ENCODE measurements around the gene DSG3.
"Not testable (repeated sequence)": the region's sequence is repeated elsewhere in the genome, so short reads cannot be mapped to it uniquely, and the experiment has no call there.

The DSG3 gene

GRCh38 chr18:31490833-31491232 lies 43.3 kb downstream of the DSG3 start:
- H3K27ac ChIP-seq, result no peak overlapping the region
- TF ChIP-seq, protein P1, sequence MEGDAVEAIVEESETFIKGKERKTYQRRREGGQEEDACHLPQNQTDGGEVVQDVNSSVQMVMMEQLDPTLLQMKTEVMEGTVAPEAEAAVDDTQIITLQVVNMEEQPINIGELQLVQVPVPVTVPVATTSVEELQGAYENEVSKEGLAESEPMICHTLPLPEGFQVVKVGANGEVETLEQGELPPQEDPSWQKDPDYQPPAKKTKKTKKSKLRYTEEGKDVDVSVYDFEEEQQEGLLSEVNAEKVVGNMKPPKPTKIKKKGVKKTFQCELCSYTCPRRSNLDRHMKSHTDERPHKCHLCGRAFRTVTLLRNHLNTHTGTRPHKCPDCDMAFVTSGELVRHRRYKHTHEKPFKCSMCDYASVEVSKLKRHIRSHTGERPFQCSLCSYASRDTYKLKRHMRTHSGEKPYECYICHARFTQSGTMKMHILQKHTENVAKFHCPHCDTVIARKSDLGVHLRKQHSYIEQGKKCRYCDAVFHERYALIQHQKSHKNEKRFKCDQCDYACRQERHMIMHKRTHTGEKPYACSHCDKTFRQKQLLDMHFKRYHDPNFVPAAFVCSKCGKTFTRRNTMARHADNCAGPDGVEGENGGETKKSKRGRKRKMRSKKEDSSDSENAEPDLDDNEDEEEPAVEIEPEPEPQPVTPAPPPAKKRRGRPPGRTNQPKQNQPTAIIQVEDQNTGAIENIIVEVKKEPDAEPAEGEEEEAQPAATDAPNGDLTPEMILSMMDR (conservative IDR thresholded peaks at IDR 0.05), result no peak

DNA sequence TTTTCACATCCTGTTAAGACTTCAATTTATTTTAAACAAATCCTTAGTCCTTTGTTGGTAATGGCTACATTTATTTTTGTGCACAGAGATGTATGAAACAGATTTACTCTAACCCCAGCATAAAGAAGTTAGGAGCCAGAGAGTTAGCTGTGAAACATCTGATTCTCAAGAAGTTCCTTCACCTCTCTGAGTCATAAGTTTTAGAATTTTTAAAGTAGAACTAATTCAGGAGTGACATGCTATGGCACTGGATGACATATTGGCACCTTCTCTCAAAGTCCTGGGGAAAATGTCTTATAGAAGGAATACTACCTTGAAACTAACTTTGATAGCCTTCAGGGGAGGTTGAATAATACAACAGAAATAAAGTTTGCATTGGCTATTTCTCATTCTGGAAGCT lies 44.0 kb downstream of the DSG3 start:
- no peak overlapping the region for H3K27ac ChIP-seq
- TF ChIP-seq, protein P1 (conservative IDR thresholded peaks at IDR 0.05), result no peak

DNA sequence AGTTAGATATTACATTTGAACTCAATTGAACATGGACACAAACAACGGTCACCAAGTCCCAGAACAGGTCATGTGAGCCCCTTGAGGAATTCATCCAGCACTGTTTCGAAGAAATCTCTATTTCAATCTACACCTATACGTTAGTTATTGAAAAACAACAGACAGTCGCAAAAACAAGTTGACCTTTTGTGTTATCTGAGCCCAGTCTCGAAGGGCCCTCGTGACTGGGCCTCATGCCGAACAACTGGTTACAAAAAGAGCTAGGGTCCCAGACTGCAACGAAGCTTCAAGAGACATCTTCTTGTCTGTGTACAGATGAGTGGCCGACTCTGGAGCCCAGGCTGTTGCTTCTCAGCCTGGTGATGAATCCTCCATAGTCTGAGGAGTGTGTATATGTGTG lies 45.1 kb downstream of the DSG3 start:
- no peak overlapping the region for H3K27ac ChIP-seq
- TF ChIP-seq, protein P1 (conservative IDR thresholded peaks at IDR 0.05), result no peak

DNA sequence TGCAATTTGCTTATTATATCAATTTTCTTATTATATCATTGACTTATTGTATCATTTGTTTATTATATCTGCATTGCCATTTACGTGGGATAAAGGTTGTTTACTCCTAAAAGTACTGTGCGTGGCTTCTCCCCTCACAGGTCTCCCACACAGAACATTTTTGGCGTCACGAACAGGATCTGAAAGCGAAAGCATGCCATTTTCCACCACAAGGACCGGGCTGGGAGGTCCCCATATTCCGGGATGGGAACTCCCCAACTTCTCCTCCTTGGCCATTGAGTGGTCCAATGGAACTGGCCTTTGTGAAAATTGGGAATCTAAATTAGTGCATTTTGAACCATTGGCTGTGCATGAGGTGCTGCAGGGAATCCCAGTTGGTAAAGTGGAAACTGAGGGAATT lies 45.6 kb downstream of the DSG3 start:
- no peak overlapping the region for H3K27ac ChIP-seq
- TF ChIP-seq, protein P1 (conservative IDR thresholded peaks at IDR 0.05), result no peak

GRCh38 chr18:31493941-31494340 lies 46.4 kb downstream of the DSG3 start:
- TF ChIP-seq, protein P1 (conservative IDR thresholded peaks at IDR 0.05), result no peak
- no peak overlapping the region for H3K27ac ChIP-seq

- not testable (repeated sequence) for H3K27ac ChIP-seq
Measured at GRCh38 chr18:31494705-31495244, 47.2 kb downstream of the DSG3 start.

- H3K27ac ChIP-seq, result peak overlapping the region; percentile 93
Measured at GRCh38 chr18:31497404-31497835, 49.9 kb downstream of the DSG3 start.

More at GRCh38 chr18:31497404-31497835, 49.9 kb downstream of the DSG3 start:
- TF ChIP-seq, protein P1 (conservative IDR thresholded peaks at IDR 0.05), result no peak
